GM11168 (cell line): ENCODE data around the gene EXOC6.
"Not testable (repeated sequence)": the region's sequence is repeated elsewhere in the genome, so short reads cannot be mapped to it uniquely, and the experiment has no call there.

Source experiments
- in situ Hi-C: fragments of 300-500 bp; cut with MboI; formaldehyde crosslinking; loops from one replicate; pipeline ENCODE4 v1.12.0; 2022; ENCODE audit warnings: low sequenced_read_pairs; ENCODE audit not compliant: unreplicated experiment

EXOC6 gene

GRCh38 chr10:92868036-92868435, 19.7 kb downstream of the EXOC6 start:
- in situ Hi-C loops = no loop called here

GRCh38 chr10:92868557-92868956, 20.2 kb downstream of the EXOC6 start:
- in situ Hi-C loops = no loop called here

DNA sequence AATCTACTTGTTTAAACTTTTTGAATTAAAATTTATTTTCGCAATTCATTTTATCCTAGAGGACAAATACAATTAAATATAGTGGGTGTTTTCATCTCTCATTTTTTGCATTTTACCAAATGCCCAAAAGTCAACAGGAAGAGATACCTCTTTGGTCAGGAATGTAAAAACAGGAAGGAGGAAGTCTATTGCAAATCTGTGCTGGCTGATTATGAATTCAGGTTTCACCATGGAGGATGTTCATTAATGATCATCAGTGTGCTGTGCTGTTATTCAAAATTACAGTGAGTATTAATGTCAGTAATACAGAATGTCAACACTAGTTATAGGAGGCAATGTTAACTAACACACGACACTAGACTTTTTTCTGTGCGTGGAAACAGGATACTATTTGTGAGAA, 24.7 kb downstream of the EXOC6 start:
- in situ Hi-C loops = no loop called here

DNA sequence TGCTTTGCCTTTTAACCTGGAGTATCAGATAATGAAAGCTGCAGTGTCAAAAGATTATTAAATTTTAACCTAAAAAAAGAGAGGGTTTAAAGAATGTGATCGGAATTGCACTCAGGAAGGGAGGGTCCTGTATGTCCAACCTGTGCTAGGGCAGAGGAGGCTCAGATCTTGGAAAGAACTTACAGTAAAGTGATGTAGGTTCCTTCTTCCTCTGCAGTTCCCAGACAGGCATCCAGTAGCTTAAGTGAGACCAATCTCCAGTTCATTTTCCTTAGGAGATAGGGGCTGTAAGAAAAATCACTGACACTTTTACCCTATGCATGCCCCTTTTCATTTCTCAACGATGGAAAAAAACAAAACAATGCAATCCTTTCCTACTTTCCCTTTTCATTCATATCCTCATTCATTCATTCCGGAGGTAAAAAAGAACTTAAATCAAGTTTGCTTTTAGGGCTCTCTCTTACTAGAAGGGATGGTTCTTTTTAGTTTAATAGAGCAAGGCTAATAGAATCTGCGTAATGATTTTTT, 28.3 kb downstream of the EXOC6 start:
- in situ Hi-C loops = no loop called here

- in situ Hi-C loops = no loop called here
Measured at GRCh38 chr10:92880233-92880861, 32.0 kb downstream of the EXOC6 start.

DNA sequence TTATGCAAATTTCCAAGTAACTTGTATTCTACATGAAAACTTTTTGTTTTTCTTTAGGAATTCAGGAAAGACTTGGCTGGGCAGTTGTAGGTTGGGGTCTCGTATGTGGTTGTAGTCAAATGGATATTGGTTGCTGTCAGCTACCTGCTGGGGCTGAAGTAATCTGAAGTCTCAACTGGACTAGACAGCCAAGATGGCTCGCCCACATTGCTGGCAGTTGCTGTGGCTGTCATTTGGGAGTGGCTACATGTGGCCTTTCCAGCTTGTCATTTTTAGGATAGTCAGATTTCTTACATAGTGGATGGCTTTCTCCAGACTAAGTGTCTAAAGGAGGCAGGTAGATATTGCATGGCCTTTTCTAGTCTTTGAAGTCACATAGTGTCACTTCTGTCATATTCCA, 32.6 kb downstream of the EXOC6 start:
- in situ Hi-C loops = no loop called here

GRCh38 chr10:92886334-92886961, 38.1 kb downstream of the EXOC6 start:
- in situ Hi-C loops = no loop called here

DNA sequence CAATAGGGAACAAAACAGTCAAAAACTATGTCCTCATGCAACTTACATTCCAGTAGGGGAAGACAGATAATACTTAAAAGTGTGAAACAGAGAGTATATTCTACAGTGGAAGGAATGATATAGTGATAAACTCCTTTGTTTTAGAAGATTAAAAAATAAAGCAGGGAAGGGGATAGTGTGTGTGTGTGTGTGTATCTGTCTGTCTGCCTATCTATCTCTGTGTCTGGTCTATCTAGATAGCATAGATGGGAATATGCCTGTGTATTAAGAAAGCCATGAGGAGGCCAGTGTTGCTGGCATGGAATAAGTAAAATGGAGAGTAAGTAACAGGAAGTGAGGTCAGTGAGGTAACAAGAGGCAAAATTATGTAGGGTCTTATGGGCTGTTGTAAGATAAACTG, 42.2 kb downstream of the EXOC6 start:
- in situ Hi-C loops = no loop called here

DNA sequence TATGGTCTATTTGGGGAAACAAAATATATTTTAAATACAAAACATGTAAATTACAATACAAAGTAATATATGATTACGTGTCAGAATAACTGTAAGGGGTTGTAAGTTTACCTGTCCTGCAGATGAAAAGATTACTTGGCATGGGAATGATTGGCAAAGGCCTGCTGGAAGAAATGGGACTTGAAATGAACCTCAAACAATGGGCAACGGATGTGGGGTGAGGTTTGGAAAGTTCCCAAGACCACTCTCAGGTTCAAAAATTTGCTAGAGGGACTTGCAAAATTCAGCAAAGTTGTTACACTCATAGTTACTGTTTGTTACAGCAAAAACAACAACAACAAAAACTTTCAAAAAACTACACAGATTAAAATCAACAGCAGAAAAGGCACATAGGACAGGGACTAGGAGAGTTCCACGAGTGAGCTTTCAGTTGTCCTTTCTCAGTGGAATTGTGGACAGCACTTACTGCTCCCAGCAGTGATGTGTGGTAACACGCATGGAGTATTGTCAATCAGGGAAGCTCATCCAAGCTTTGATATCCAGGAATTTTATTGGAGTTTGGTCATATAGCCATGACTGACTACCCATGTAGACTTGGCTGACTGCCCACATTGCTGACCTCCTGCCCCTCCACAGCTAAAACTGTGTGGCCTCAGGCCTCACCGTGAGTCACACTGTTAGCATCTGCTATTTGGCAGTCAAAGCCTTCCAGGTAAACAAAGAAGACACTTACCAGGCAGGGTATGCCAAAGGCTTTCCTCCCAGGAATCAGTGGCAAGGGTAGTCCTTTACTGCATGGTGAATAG, 43.8 kb downstream of the EXOC6 start:
- in situ Hi-C loops = no loop called here

- in situ Hi-C loops = no loop called here
Measured at GRCh38 chr10:92892691-92893054, 44.4 kb downstream of the EXOC6 start.

GRCh38 chr10:92894081-92894655, 45.8 kb downstream of the EXOC6 start:
- in situ Hi-C loops = no loop called here

- in situ Hi-C loops = no loop called here
Measured at GRCh38 chr10:92897916-92898315, 49.6 kb downstream of the EXOC6 start.

GRCh38 chr10:92901819-92902251, 53.5 kb downstream of the EXOC6 start:
- in situ Hi-C loops = no loop called here

DNA sequence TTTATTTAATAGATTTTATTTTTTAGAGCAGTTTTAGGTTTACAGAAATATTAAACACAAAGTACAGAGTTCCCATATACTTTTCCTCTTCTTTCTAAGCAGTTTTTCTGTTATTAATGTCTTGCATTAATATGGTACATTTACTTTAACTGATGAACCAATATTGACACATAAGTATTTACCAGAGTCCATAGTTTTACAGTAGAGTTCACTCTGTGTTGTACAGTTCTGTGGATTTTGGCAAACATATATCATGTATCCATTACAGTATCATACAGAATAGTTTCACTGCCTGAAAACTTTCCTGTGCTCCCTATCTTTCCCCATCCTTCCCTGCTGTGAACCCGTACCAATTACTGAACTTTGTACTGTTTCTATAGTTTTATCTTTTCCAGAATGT, 55.3 kb downstream of the EXOC6 start:
- in situ Hi-C loops = no loop called here

DNA sequence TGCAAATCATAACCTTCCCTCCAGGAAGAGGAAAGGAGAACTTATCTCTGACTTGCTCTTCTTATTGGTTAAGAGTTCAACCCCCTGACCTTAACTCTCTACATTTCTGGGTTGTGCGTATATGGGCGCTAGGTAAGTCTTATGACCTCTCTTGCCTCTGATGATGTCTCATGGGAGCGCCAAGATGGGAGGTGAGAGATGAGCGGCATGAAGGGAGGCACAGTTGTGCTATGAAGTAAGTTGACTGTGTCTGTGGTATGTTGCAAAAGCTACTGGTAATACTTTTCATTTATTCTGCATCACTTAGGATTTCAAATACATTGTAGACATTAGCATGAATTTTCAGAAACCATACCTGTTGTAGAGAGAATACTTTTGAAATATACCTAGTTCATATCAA, 59.0 kb downstream of the EXOC6 start:
- in situ Hi-C loops = no loop called here

- in situ Hi-C loops = not testable (repeated sequence)
Measured at GRCh38 chr10:92912631-92913030, 64.3 kb downstream of the EXOC6 start.

GRCh38 chr10:92913973-92914372, 65.7 kb downstream of the EXOC6 start:
- in situ Hi-C loops = no loop called here

GRCh38 chr10:92914478-92915325, 66.4 kb downstream of the EXOC6 start:
- in situ Hi-C loops = no loop called here

DNA sequence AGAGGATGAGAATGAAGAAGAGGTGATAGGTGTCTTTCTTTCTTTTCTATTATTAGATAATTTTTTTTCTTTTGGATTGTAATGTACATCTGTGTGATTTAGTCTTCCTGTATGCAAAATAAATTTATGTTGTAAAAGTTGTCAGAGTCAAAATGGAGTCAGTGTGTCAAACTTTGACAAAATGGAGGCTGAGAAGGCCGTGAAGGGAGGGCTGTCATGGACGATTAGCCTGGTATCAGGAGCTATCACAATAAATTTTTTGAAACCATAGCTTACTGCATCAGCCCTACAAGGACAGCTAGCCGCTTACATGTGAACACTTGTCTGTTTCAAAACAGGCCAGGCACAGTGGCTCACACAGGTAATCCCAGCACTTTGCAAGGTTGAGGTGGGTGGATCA, 67.6 kb downstream of the EXOC6 start:
- in situ Hi-C loops = no loop called here

DNA sequence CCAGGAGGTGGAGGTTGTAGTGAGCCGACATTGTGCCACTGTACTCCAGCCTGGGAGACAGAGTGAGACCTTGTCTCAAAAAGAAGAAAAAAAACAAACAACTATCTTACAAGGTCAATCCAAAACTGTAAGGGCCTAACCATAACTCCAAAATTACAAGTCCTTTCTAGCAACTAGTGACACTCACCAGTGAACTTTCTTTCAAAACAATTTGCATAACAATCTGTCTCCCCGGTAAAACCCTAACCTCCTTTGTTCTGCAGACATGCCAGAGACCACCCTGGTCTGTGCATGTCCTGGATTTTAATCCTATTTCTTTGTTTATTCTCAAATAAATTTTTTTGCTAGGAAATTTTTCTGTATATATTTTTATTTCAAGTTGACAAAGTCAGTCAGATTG, 68.1 kb downstream of the EXOC6 start:
- in situ Hi-C loops = no loop called here
